AG10803 (cell line): ENCODE measurements around the gene MBD5.

Experiments
- DNase-seq: peaks from one replicate; pipeline ENCODE4 v3.0.0; 2010; ENCODE audit warnings: low read depth
- H3K4me3 ChIP-seq: 2 replicates; pipeline ENCODE4 v1.5.1; 2011; ENCODE audit warnings: mild to moderate bottlenecking, low read length, control low read depth
- CTCF ChIP-seq: conservative IDR thresholded peaks from 2 replicates; pipeline ENCODE4 v1.5.1; 2011; ENCODE audit warnings: mild to moderate bottlenecking, low read length, control low read depth, inconsistent platforms

Gene MBD5

GRCh38 chr2:148108385-148108784, 87.5 kb downstream of the MBD5 start:
- no peak for DNase-seq
- TF ChIP-seq CTCF, result no peak
- no peak overlapping the region for H3K4me3 ChIP-seq

- no peak for TF ChIP-seq CTCF
- DNase-seq, result no peak
- no peak overlapping the region for H3K4me3 ChIP-seq
Measured at GRCh38 chr2:148110184-148110583, 89.3 kb downstream of the MBD5 start.

DNA sequence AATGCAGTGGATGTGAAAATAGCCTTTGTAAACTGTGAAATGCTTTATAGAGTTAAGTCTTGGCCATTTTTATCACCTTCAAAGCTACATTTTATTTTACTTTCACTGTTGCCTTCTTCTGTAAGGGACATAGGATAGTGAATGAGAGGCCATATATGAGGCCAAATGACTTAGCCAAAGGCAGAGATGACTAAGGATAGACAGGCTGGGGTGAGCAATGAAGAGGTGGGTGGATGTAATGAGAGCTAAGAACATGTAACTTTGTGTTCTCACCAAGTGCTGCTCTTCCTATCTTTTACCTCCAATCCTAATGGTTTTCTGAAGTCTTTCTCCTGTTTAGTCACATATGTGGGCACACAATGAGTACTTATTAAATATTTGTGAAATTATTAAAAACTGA, 101.9 kb downstream of the MBD5 start:
- TF ChIP-seq CTCF, result no peak
- peak; percentile 6 for DNase-seq
- no peak overlapping the region for H3K4me3 ChIP-seq

DNA sequence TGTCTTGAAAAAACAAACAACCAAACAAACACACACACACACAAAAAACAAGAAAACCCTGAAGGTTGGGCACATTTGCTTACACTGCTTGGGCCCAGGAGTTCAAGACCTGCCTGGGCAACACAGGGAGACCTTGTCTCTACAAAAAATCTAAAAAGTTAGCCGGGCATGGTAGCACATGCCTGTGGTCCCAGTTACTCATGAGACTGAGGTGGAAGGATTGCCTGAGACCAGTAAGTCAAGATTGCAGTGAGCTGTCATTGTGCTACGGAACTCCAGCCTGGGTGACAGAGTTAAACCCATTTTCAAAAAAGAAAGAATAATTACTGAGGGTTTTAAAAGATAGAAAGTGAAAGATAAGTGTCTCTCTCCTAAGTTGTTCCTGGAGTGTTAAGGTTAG, 103.4 kb downstream of the MBD5 start:
- TF ChIP-seq CTCF, result no peak
- H3K4me3 ChIP-seq, result no peak overlapping the region
- peak; percentile 10 for DNase-seq

GRCh38 chr2:148130581-148130980, 109.7 kb downstream of the MBD5 start:
- DNase-seq, result peak; percentile 31
- no peak for TF ChIP-seq CTCF
- H3K4me3 ChIP-seq, result no peak overlapping the region

DNA sequence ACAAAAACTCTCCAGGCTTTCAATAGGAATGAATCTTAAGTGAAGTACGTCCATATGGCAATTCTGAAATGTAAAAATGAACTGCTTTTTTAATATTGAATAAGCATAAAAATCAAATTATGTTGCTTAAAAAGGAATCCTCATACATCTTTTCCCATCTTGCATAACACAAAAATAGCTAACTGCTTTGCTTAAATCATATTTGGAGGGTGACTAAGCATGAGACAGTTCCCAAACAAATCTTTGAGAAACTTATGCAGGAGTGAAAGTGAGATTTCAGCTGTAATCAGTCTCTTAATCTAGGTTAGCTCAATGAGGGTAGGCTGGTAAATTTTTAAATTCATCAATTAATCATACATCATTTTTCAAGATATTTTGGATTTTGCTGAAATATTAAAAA, 111.5 kb downstream of the MBD5 start:
- TF ChIP-seq CTCF, result no peak
- no peak overlapping the region for H3K4me3 ChIP-seq

DNA sequence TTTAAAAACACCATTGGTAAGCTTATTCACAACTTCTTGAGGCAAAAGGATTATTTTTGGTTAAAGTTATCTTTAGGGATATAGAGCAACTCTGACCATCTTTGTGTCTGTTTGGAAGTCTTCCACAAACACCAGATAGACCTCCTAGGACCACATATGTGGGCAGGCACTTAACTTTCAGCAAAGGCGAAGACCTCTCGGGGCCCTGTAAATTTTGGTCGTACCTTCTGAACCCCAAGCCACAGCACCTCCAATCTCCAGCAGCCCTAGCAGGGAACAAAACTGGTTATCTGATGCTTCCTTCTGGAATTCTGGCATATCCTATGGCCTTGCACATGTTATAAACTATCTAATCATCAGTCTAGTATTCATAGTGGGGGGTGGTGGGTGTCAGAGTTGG, 114.8 kb downstream of the MBD5 start:
- TF ChIP-seq CTCF, result no peak
- no peak overlapping the region for H3K4me3 ChIP-seq
- no peak for DNase-seq

More for the DNA sequence above, 111.5 kb downstream of the MBD5 start:
- peak; percentile 64 for DNase-seq
